Esophagus squamous epithelium (tissue), 5 donors: ENCODE data around the gene EXOC3L1. TPM values are rescaled to one million over a fixed set of nuclear protein-coding genes. Genes with fewer than 3 reads are reported as not detected.

Source experiments
- DNase-seq: peaks from one replicate; lab custom pipeline; 2025; lab: John Stamatoyannopoulos, UW
- H3K27ac ChIP-seq, 4 donors: fragments of 200-600 bp; sonication (generic); one replicate each; pipeline ENCODE4 v1.5.1; 2016 to 2019; ENCODE audit warnings: mild to moderate bottlenecking in 1 of 4
- H3K27me3 ChIP-seq, 4 donors: fragments of 200-600 bp; sonication (generic); 1 replicate in 3 of 4; 2 replicates in 1 of 4; pipeline versions ENCODE4 v1.5.1 to v1.6.0; 2017 to 2021; ENCODE audit warnings: antibody characterized with exemption in 1 of 4
- H3K36me3 ChIP-seq, 3 donors: fragments of 200-600 bp; sonication (generic); one replicate each; pipeline ENCODE4 v1.5.1; 2016 to 2019
- H3K4me1 ChIP-seq, 3 donors: fragments of 200-600 bp; sonication (generic); one replicate each; pipeline ENCODE4 v1.5.1; 2017 to 2019
- H3K4me3 ChIP-seq, 4 donors: fragments of 200-600 bp; sonication (generic); 1 replicate in 3 of 4; 2 replicates in 1 of 4; pipeline ENCODE4 v1.5.1; 2016 to 2019; ENCODE audit warnings: mild to moderate bottlenecking in 2 of 4, moderate library complexity in 1 of 4
- H3K9me3 ChIP-seq, 3 donors: fragments of 200-600 bp; sonication (generic); one replicate each; pipeline ENCODE4 v1.5.1; 2016 to 2019
- POLR2A ChIP-seq, 4 donors: fragments of 450-650 bp; IDR thresholded peaks; one replicate each; pipeline ENCODE4 v1.6.1; 2017; ENCODE audit warnings: antibody characterized with exemption in 4 of 4, mild to moderate bottlenecking in 4 of 4, moderate library complexity in 3 of 4
- WGBS, 2 donors: methylation state at CpG; one replicate each; pipeline ENCODE4 v1.1.5; 2018; 5-methylcytosine and 5-hydroxymethylcytosine counted together
- intact Hi-C: fragments of 100-400 bp; cut with DNase I; formaldehyde crosslinking; loops from one replicate; pipeline ENCODE4 v1.15.0; 2022
- total RNA-seq, 4 donors: library from RNA; depleted of rRNA; stranded (reverse); fragments of >200 nt; gene quantifications; one replicate each; pipeline ENCODE4 v1.1.0, GENCODE V29; 2016
- TF ChIP-seq, protein P1 (sequence below), 6 experiments: fragments of 450-650 bp in 4 of 6; fragments of 200-600 bp in 2 of 6; sonication (generic) in 2 of 6; IDR thresholded peaks; one replicate each; pipeline ENCODE4 v1.5.1; 2016 to 2019; ENCODE audit warnings: antibody characterized with exemption in 6 of 6, mild to moderate bottlenecking in 4 of 6, moderate library complexity in 4 of 6
- donor health status: DM: yes; HTN: yes; CAD: no.

Gene EXOC3L1
- total RNA-seq, 4 donors from 2014 or later, result 1.1 to 2.3 (median 1.4) TPM

- Histone ChIP-seq H3K9me3 (no peaks in the 10 kb centered on the region), H3K36me3 (peaks cover 0 to 12% (median 0%) of the 10 kb centered on the region in 3 donors), H3K4me3 (peak overlapping the region; percentile 31 to 68 (median 56)), H3K4me1 (peaks cover 39 to 78% (median 54%) of the 10 kb centered on the region in 3 donors), H3K27ac (peak overlapping the region; percentile 93 to 97 (median 97)), H3K27me3 (peaks cover 0 to 22% (median 0%) of the 10 kb centered on the region in 4 donors)
- TF ChIP-seq POLR2A (IDR thresholded peaks at IDR 0.05), result no peak
- TF ChIP-seq, protein P1, sequence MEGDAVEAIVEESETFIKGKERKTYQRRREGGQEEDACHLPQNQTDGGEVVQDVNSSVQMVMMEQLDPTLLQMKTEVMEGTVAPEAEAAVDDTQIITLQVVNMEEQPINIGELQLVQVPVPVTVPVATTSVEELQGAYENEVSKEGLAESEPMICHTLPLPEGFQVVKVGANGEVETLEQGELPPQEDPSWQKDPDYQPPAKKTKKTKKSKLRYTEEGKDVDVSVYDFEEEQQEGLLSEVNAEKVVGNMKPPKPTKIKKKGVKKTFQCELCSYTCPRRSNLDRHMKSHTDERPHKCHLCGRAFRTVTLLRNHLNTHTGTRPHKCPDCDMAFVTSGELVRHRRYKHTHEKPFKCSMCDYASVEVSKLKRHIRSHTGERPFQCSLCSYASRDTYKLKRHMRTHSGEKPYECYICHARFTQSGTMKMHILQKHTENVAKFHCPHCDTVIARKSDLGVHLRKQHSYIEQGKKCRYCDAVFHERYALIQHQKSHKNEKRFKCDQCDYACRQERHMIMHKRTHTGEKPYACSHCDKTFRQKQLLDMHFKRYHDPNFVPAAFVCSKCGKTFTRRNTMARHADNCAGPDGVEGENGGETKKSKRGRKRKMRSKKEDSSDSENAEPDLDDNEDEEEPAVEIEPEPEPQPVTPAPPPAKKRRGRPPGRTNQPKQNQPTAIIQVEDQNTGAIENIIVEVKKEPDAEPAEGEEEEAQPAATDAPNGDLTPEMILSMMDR (IDR thresholded peaks at IDR 0.05), result peak in 4 of 6 experiments; percentile 26 to 43 (median 32)
- intact Hi-C loops, result no loop called here
- DNase-seq, result no peak
- WGBS, 2 donors, result 6 to 19% methylated on average over 7 to 18 of the region's 24 CpGs
These were observed 20.2 kb downstream of the EXOC3L1 start for GRCh38 chr16:67169642-67170167.

- no peak for TF ChIP-seq POLR2A (IDR thresholded peaks at IDR 0.05)
- TF ChIP-seq, protein P1 (IDR thresholded peaks at IDR 0.05), result no peak
- Histone ChIP-seq H3K4me3 (no peak overlapping the region), H3K36me3 (peaks cover 0 to 12% (median 0%) of the 10 kb centered on the region in 3 donors), H3K27me3 (peaks cover 0 to 26% (median 0%) of the 10 kb centered on the region in 4 donors), H3K9me3 (no peaks in the 10 kb centered on the region), H3K4me1 (peaks cover 38 to 78% (median 54%) of the 10 kb centered on the region in 3 donors), H3K27ac (peak overlapping the region; percentile 93 to 97 (median 97))
- 70 to 73% methylated on average over 3 to 4 of the region's 9 CpGs for WGBS, 2 donors
- no peak for DNase-seq
- intact Hi-C loops, result no loop called here
These were observed 20.9 kb downstream of the EXOC3L1 start for GRCh38 chr16:67169011-67169451.

DNA sequence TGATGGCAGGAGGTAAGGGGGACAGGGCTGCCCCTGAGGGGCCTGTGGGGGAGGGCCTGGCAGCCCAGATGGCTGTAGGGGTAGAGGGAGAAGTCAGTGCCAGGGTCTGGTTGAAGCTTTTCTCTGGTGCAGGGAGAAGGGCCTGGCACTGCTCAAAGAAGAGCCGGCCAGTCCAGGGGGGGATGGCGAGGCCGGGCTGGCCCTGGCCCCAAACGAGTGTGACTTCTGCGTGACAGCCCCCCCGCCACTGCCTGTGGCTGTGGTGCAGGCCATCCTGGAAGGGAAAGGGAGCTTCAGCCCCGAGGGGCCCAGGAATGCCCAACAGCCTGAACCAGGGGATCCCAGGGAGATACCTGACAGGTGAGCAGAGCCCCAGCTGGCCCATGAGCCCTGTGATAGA, 22.3 kb downstream of the EXOC3L1 start:
- peaks cover 42 to 78% (median 58%) of the 10 kb centered on the region in 3 donors for H3K4me1 ChIP-seq
- DNase-seq, result no peak
- intact Hi-C loops, result no loop called here
- peaks cover 0 to 39% (median 0%) of the 10 kb centered on the region in 4 donors for H3K27me3 ChIP-seq
- WGBS, 2 donors, result 80% methylated on average over 6 of the region's 7 CpGs; no CpG with 5 or more reads in 1 of the 2 donors
- no peak overlapping the region for H3K4me3 ChIP-seq
- peak overlapping the region in 1 of 4 donors; percentile 9 for H3K27ac ChIP-seq
- no peak for TF ChIP-seq POLR2A (IDR thresholded peaks at IDR 0.05)
- TF ChIP-seq, protein P1 (IDR thresholded peaks at IDR 0.05), result no peak
- H3K36me3 ChIP-seq, result peaks cover 0 to 12% (median 0%) of the 10 kb centered on the region in 3 donors
- H3K9me3 ChIP-seq, result no peaks in the 10 kb centered on the region

GRCh38 chr16:67166598-67167168, 23.3 kb downstream of the EXOC3L1 start:
- WGBS, 2 donors, result 65 to 87% methylated on average over 4 to 5 of the region's 5 CpGs

More at GRCh38 chr16:67166598-67167168, 23.3 kb downstream of the EXOC3L1 start:
- Histone ChIP-seq H3K4me1 (peaks cover 44 to 79% (median 62%) of the 10 kb centered on the region in 3 donors), H3K9me3 (no peaks in the 10 kb centered on the region), H3K27me3 (peaks cover 0 to 47% (median 0%) of the 10 kb centered on the region in 4 donors), H3K36me3 (peaks cover 0 to 12% (median 0%) of the 10 kb centered on the region in 3 donors), H3K4me3 (no peak overlapping the region), H3K27ac (peak overlapping the region in 1 of 4 donors; percentile 9)
- no peak for DNase-seq
- intact Hi-C loops, result no loop called here
- TF ChIP-seq POLR2A (IDR thresholded peaks at IDR 0.05), result no peak
- TF ChIP-seq, protein P1 (IDR thresholded peaks at IDR 0.05), result no peak
